Measurements from ENCODE around the gene JPH3.

DNA sequence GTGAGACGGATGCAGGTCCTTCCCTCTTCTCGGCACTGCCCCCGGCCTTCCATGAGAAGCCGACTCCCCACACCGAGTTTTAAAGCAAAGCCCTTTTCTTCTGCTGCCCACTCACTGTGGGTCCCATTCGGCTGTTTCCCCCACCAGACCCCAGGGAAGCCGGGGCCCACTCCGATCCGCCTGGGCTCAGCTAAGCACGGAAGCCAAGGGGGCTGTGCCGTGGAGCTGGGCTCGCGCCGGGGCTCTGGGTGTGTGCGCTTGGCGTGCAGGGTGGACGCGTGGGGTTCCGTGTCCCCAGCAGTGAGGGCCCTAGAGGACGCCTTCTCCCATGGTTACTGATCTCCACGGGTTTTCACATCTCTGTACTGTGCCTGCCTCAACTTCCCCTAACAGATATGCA lies 94.9 kb downstream of the JPH3 start:
- TF ChIP-seq, protein P1, sequence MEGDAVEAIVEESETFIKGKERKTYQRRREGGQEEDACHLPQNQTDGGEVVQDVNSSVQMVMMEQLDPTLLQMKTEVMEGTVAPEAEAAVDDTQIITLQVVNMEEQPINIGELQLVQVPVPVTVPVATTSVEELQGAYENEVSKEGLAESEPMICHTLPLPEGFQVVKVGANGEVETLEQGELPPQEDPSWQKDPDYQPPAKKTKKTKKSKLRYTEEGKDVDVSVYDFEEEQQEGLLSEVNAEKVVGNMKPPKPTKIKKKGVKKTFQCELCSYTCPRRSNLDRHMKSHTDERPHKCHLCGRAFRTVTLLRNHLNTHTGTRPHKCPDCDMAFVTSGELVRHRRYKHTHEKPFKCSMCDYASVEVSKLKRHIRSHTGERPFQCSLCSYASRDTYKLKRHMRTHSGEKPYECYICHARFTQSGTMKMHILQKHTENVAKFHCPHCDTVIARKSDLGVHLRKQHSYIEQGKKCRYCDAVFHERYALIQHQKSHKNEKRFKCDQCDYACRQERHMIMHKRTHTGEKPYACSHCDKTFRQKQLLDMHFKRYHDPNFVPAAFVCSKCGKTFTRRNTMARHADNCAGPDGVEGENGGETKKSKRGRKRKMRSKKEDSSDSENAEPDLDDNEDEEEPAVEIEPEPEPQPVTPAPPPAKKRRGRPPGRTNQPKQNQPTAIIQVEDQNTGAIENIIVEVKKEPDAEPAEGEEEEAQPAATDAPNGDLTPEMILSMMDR (conservative IDR thresholded peaks at IDR 0.05): no peak
- TF ChIP-seq EZH2 (IDR thresholded peaks at IDR 0.05; ENCODE audit: low read depth): no peak
